ENCODE results near the gene ZNF19. TPM values are rescaled to one million over a fixed set of nuclear protein-coding genes. Genes with fewer than 3 reads are reported as not detected.

Gene ZNF19
- total RNA-seq, 1 donor from 2014 or later: 17.1 TPM

DNA sequence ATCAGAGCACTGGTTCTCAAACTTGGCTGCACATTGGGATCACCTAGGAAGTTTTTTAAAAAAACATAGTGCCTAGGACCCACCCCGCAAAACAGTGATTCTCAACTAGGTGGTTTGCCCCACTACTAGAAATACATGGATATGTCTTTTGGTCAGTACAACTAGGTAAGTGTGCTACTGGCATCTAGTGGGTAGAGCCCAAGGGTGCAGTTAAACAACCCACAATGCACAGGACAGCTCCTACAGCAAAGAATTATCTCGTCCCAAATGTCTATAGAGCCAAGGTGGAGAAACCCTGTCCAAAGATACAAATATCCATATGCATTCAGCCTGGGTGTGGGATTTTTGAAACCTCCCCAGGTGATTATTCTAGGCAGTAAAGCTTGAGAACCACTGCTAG, 11.8 kb upstream of the ZNF19 start:
- Mint-ChIP-seq H3K27me3 (no peaks in the 10 kb centered on the region), H3K36me3 (ENCODE audit: insufficient read depth) (peaks cover 2% of the 10 kb centered on the region), H3K4me1 (ENCODE audit: low read depth) (no peaks in the 10 kb centered on the region), H3K4me3 (ENCODE audit: low read depth) (no peak overlapping the region), H3K27ac (no peak overlapping the region), H3K9me3 (ENCODE audit: low read depth) (no peaks in the 10 kb centered on the region)
- TF ChIP-seq, protein P1, sequence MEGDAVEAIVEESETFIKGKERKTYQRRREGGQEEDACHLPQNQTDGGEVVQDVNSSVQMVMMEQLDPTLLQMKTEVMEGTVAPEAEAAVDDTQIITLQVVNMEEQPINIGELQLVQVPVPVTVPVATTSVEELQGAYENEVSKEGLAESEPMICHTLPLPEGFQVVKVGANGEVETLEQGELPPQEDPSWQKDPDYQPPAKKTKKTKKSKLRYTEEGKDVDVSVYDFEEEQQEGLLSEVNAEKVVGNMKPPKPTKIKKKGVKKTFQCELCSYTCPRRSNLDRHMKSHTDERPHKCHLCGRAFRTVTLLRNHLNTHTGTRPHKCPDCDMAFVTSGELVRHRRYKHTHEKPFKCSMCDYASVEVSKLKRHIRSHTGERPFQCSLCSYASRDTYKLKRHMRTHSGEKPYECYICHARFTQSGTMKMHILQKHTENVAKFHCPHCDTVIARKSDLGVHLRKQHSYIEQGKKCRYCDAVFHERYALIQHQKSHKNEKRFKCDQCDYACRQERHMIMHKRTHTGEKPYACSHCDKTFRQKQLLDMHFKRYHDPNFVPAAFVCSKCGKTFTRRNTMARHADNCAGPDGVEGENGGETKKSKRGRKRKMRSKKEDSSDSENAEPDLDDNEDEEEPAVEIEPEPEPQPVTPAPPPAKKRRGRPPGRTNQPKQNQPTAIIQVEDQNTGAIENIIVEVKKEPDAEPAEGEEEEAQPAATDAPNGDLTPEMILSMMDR (IDR thresholded peaks at IDR 0.05; ENCODE audit: unreplicated experiment): no peak
- DNase-seq (ENCODE audit: low spot score, unreplicated experiment): no peak

DNA sequence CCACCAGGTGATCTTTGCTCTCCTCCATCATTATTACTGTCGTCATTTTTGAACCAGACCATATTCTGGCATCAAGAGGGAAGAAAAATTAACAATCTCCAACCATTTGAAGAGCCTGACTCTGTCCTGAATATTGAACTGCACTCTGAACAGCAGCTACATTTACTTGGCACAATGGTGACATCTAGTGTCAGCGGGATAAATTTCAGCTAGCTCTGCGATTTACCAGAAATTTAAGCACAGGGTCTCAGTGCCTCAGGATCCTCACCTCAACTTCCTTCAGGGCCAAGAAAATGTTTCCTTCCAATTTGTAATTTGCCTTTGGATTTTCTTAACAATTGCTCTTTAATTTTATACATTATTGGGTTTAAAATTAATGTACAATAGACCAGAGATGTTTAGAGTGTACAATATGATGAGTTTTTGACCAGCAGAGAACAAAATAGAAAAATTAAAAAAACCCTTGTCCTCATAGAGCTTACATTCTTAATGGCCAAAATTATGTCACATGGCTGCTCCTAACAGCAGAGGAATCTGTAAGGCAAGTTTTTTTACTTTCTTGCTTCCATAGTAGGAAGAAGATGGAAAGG, 10.7 kb upstream of the ZNF19 start:
- Mint-ChIP-seq H3K9me3 (ENCODE audit: low read depth) (no peaks in the 10 kb centered on the region), H3K27ac (no peak overlapping the region), H3K4me1 (ENCODE audit: low read depth) (no peaks in the 10 kb centered on the region), H3K27me3 (no peaks in the 10 kb centered on the region), H3K36me3 (ENCODE audit: insufficient read depth) (peaks cover 2% of the 10 kb centered on the region), H3K4me3 (ENCODE audit: low read depth) (no peak overlapping the region)
- TF ChIP-seq, protein P1 (IDR thresholded peaks at IDR 0.05; ENCODE audit: unreplicated experiment): peak; percentile 76
- peak; percentile 24 for DNase-seq (ENCODE audit: low spot score, unreplicated experiment)

DNA sequence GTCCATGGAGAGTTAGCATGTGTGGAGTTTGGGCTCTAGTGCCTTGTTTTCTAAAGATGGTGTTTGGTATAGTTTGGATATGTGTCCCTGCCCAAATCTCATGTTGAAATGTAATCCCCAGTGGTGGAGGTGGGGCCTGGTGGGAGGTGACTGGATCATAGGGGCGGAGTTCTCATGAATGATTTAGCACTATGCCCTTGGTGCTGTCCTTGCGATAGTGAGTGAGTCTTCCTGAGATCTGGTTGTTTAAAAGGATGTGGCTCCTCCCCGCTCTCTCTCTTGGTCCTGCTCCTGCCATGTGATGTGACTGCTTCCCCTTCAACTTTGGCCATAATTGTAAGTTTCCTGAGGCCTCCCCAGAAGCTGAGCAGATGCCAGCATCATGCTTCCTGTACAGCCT, 8.9 kb upstream of the ZNF19 start:
- no peak for DNase-seq (ENCODE audit: low spot score, unreplicated experiment)
- no peaks in the 10 kb centered on the region for H3K27me3 Mint-ChIP-seq
- H3K4me1 Mint-ChIP-seq (ENCODE audit: low read depth): no peaks in the 10 kb centered on the region
- no peaks in the 10 kb centered on the region for H3K36me3 Mint-ChIP-seq (ENCODE audit: insufficient read depth)
- no peaks in the 10 kb centered on the region for H3K9me3 Mint-ChIP-seq (ENCODE audit: low read depth)
- H3K4me3 Mint-ChIP-seq (ENCODE audit: low read depth): no peak overlapping the region
- H3K27ac Mint-ChIP-seq: no peak overlapping the region
- TF ChIP-seq, protein P1 (IDR thresholded peaks at IDR 0.05; ENCODE audit: unreplicated experiment): no peak

DNA sequence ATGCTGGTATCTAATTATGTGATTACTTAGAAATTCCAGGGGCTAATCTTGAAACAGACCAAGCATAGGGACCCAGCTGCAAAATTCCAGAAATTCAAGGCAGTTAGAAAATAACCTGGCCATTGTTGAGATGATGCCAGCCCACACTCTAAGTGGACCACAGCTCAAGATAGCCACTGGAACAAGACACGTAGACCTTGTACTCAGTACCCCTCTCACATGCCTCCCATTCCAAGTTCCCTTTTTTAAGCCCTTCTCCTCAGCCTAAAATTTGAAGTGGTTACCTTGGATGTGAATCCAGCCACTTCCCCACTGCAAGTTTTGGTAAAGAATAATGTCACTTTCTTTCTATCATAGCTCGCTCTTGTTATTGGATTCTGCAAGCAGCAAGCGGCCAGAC, 4.1 kb upstream of the ZNF19 start:
- Mint-ChIP-seq H3K27ac (no peak overlapping the region), H3K4me1 (ENCODE audit: low read depth) (no peaks in the 10 kb centered on the region), H3K27me3 (no peaks in the 10 kb centered on the region), H3K9me3 (ENCODE audit: low read depth) (no peaks in the 10 kb centered on the region), H3K4me3 (ENCODE audit: low read depth) (no peak overlapping the region), H3K36me3 (ENCODE audit: insufficient read depth) (no peaks in the 10 kb centered on the region)
- TF ChIP-seq, protein P1 (IDR thresholded peaks at IDR 0.05; ENCODE audit: unreplicated experiment): no peak
- no peak for DNase-seq (ENCODE audit: low spot score, unreplicated experiment)

DNA sequence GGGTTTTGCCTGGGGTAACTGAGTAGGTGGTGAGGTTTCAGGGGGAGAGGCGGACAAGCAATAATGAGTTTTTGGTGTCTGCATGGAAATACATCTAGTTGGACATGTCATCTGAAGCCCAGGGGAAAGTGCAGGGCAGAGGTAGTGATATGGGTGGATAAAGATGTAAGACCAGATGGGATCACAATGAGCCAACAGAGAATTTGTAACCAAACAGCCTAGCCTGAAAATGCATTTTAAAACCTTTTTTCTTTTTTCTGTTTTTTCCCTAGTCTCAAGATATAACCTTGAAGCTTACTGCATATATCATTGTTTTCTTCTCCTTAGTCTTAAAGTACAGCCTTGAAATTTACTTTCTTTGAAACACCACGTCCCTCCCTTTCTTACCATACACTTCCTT, 3.7 kb upstream of the ZNF19 start:
- no peak for DNase-seq (ENCODE audit: low spot score, unreplicated experiment)
- TF ChIP-seq, protein P1 (IDR thresholded peaks at IDR 0.05; ENCODE audit: unreplicated experiment): no peak
- H3K4me1 Mint-ChIP-seq (ENCODE audit: low read depth): no peaks in the 10 kb centered on the region
- no peaks in the 10 kb centered on the region for H3K36me3 Mint-ChIP-seq (ENCODE audit: insufficient read depth)
- no peaks in the 10 kb centered on the region for H3K27me3 Mint-ChIP-seq
- H3K27ac Mint-ChIP-seq: no peak overlapping the region
- H3K4me3 Mint-ChIP-seq (ENCODE audit: low read depth): no peak overlapping the region
- H3K9me3 Mint-ChIP-seq (ENCODE audit: low read depth): no peaks in the 10 kb centered on the region
